GM12873 (cell line): ENCODE measurements around the gene KCNJ6.

Source experiments
- TF ChIP-seq, protein P1 (sequence below): IDR thresholded peaks from 2 replicates; pipeline ENCODE4 v1.5.1; 2012; ENCODE audit warnings: low read depth, mild to moderate bottlenecking, moderate library complexity, low read length, control low read depth; ENCODE audit not compliant: insufficient read depth; ENCODE audit errors: missing control alignments

Gene KCNJ6

DNA sequence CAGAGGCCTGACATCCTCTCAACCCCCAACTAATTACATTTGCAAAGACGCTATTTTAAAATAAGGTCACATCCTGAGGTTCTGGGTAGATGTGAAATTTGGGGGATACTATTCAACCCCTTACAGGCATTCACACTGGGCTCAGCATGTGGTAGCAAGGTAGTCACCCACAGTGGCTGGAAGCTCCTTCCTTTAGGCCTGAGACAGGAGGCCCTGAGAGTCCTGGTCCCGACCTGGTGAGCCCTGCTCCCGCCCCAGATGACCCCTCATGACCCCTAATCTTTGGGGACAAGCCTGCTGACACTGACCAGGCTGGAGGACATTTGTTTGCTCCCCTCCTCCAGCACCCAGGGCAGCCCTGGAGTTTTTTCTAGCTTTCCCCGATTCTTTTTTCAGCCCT lies 323.8 kb downstream of the KCNJ6 start:
- TF ChIP-seq, protein P1, sequence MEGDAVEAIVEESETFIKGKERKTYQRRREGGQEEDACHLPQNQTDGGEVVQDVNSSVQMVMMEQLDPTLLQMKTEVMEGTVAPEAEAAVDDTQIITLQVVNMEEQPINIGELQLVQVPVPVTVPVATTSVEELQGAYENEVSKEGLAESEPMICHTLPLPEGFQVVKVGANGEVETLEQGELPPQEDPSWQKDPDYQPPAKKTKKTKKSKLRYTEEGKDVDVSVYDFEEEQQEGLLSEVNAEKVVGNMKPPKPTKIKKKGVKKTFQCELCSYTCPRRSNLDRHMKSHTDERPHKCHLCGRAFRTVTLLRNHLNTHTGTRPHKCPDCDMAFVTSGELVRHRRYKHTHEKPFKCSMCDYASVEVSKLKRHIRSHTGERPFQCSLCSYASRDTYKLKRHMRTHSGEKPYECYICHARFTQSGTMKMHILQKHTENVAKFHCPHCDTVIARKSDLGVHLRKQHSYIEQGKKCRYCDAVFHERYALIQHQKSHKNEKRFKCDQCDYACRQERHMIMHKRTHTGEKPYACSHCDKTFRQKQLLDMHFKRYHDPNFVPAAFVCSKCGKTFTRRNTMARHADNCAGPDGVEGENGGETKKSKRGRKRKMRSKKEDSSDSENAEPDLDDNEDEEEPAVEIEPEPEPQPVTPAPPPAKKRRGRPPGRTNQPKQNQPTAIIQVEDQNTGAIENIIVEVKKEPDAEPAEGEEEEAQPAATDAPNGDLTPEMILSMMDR = no peak

DNA sequence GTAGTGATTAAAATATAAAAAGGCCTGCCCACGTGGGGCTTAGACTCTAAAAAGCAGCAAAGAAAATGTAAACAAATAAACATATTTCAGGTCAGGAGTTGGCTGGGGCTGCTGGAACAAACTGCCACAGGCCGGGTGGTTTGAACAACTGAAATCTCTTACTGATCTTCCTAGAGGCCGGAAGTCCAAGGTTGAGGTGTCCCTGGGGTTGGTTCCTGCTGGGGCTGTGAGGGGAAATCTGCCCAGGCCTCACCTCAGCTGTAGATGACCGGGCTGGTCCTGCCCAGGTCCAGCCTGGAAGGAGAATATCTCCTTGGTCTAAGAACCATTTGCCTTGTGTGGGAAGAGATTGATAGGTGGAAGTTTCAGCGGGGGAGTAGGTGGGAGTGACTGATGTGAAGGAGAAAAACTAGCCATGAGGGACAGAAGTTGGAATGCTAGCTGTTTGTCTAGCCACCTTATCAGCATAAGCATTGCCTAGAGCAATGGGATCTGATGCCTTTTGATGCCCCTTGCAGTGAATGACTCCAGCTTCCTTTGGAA lies 328.6 kb downstream of the KCNJ6 start:
- TF ChIP-seq, protein P1 = no peak

DNA sequence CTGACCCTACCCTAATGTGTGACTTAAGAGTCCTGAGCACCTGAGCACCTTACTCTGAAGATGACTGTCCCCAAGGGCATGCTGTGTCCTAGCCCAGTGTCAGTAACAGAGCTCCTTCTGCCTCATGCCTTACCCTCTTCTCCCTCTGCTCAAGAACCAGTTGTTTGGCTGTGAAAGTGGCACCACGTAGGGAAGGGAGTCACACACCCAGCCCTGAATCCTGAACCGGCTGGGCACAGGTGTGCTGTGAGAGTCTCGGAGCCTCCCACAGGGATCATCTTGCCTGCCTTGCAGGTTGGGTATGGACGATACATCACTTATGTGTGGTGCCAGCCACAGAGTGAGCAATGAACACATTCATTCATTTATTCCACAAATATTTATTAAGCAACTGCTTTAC lies 329.1 kb downstream of the KCNJ6 start:
- TF ChIP-seq, protein P1 = no peak

DNA sequence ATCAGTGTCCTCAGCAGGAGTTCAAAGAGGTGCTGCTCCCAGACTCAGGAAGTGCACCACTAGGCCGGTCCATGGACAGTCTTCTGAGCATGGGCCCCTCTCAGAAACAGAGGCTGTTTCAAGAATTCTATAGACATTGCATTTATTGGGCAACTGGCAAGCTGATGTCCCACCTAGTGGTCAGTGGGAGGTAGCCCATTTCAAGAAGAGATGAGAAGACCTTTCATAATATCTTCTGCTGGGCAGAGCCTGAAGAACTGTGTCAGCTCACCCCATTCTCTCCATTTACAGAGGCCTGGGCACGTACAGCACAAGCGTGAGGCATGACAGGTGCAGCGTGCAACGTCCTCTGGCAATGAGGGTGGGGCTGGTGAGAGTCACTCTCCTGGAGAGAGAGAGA lies 333.7 kb downstream of the KCNJ6 start:
- TF ChIP-seq, protein P1 = peak; percentile 53

DNA sequence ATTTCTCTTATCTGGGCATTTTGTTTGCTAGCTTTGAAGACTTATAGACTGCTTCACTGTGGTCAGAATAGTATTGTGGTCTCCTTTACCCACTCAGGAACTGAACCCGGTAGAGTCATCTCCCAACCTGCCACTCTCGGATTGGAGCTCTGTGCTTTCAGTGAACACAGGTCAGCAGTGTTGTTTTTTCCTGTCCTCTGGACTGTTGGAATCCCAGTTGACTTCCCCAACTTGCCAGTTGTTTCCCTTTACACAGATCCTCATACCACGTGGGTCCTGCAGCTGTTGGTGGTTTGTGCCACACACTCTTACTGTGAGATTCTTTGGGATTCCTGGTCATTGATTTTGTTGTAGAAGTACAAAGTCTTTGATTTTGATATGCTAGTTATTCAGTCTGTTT lies 335.6 kb downstream of the KCNJ6 start:
- TF ChIP-seq, protein P1 = no peak

DNA sequence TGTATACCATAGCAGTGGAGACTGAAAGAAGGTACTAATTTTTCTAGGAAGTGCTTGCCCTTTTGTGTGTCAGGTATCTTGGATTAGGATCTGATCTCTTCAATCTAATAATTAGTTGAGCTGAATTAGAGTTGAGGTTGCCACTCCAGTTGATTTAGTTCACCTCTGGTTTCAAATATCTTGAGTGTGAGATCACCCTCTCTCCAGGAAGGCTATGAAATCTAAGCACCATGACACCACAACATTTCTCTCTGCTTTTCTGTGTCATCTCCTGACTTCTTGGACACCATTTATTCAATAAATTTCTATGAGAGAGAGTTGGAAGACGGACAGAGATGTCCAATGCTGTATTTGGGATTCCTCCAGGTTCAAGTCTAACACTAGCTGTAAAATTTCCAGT lies 336.9 kb downstream of the KCNJ6 start:
- TF ChIP-seq, protein P1 = no peak

DNA sequence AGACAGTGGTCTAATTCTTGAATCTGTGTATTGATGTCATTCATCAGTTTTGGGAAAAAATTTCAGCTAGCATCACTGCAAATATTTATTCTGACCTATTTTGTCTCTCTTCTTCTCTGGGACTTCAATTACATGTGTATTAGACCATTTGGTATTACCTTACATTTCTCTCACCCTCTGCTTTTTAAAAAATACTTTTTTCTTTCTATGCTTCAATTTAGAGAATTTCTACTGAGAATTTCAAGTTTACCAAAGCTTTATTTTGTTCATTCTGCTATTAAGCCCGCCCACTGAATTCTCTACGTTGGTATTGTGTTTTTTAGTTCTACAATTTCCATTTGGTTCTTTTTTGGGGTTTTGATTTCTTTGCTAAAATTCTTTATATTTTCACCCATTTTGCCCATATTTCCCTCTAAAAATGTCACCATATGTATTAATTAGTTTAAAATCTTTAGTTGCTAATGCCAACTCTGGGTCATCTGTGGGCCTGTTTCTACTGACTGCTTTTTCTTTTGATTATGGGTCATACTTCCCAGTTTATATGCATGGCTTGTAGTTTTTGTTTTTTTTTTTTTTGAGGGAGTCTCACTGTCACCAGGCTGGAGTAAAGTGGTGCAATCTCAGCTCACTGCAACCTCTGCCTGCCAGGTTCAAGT lies 337.7 kb downstream of the KCNJ6 start:
- TF ChIP-seq, protein P1 = no peak
